ENCODE data around the gene SSBP3. TPM values are rescaled to one million over a fixed set of nuclear protein-coding genes. Genes with fewer than 3 reads are reported as not detected.
"Not testable (repeated sequence)": the region's sequence is repeated elsewhere in the genome, so short reads cannot be mapped to it uniquely, and the experiment has no call there.

SSBP3 gene
- 10 to 100 TPM; 44.4 to 49.6 TPM for total RNA-seq

GRCh38 chr1:54406339-54407153 lies at the start of gene SSBP3:
Gene SSBP3 (minus strand): TSS chr1:54406394.
- Mint-ChIP-seq H3K27ac (peak within 1 kb of the TSS; percentile 92), H3K9me3 (no peaks in the 10 kb centered on the region)
- peak; percentile 93 for DNase-seq

DNA sequence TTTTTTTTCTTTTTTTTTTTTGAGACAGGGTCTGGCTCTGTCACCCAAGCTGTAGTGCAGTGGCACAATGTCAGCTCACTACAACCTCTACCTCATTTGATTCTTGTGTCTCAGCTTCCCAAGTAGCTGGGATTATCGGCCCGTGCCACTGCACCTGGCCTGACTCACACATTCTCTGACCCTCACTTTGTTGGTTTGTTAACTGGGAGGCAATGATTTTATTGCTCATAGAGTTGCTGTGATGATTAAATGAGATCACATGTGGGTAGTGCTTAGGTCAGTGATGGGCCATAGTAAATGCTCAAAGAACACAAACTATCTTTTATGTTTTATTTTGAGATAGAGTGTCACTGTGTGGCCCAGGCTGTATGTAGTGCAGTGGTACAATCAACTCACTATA lies 47.3 kb upstream of the SSBP3 start:
- Mint-ChIP-seq H3K36me3 (no peaks in the 10 kb centered on the region), H3K9me3 (no peaks in the 10 kb centered on the region), H3K4me3 (no peak overlapping the region), H3K27me3 (no peaks in the 10 kb centered on the region), H3K27ac (no peak overlapping the region), H3K4me1 (ENCODE audit: low read depth) (peaks cover 4% of the 10 kb centered on the region)
- CTCF ChIA-PET: no interaction called here
- DNase-seq: no peak
- intact Hi-C loops (cut with micrococcal nuclease): no loop called here
- POLR2A ChIA-PET: no interaction called here

More at GRCh38 chr1:54406339-54407153, at the start of gene SSBP3:
- Mint-ChIP-seq H3K27me3 (no peaks in the 10 kb centered on the region), H3K36me3 (peaks cover 25% of the 10 kb centered on the region), H3K4me1 (ENCODE audit: low read depth) (peaks cover 63% of the 10 kb centered on the region), H3K4me3 (peak within 1 kb of the TSS; percentile 84)
- intact Hi-C loops (cut with micrococcal nuclease): loop anchor here (1.0 to 5.0 kb wide), 9 partner anchors 50 to 459 kb away; partner anchors contain the start of genes CYB5RL, IFT25, LRRC42 and MRPL37
- CTCF ChIA-PET: interaction anchor here (1.0 to 2.3 kb wide), 5 partner anchors 80 to 225 kb away, joined by 3 to 26 read pairs (median 4); no protein-coding TSS in a partner anchor
- POLR2A ChIA-PET: interaction anchor here (0.8 to 2.5 kb wide), 7 partner anchors 8 to 354 kb away, joined by 3 to 22 read pairs (median 3); partner anchors contain the start of gene TMEM59

DNA sequence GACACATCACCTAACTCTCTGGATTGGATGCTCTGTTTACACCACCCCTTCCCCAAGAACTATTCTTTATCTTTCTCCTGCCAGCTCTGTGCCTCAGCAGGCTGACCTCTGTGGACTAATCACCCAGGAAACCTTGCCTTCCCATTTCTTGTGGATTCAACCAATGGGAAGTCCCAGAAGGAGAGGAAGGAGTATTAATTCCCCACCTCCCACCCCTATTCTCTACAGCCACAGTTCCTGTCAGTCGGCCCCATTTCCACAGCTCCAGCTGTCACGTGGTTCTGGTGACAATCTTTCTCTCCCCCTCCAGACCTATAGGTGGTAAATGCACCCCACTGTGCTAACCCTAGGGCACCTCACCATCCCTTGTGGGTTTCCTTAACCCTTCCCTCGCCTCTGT lies 46.8 kb upstream of the SSBP3 start:
- CTCF ChIA-PET: no interaction called here
- no peaks in the 10 kb centered on the region for H3K9me3 Mint-ChIP-seq
- H3K36me3 Mint-ChIP-seq: no peaks in the 10 kb centered on the region
- no peak overlapping the region for H3K4me3 Mint-ChIP-seq
- intact Hi-C loops (cut with micrococcal nuclease): no loop called here
- peaks cover 1% of the 10 kb centered on the region for H3K4me1 Mint-ChIP-seq (ENCODE audit: low read depth)
- DNase-seq: no peak
- no peak overlapping the region for H3K27ac Mint-ChIP-seq
- POLR2A ChIA-PET: no interaction called here
- H3K27me3 Mint-ChIP-seq: no peaks in the 10 kb centered on the region

GRCh38 chr1:54449431-54449830 lies 43.2 kb upstream of the SSBP3 start:
- CTCF ChIA-PET: interaction anchor here (0.9 kb wide), 1 partner anchor 9 kb away, joined by 3 read pairs; no protein-coding TSS in a partner anchor
- H3K9me3 Mint-ChIP-seq; H3K4me3 Mint-ChIP-seq; H3K27ac Mint-ChIP-seq; POLR2A ChIA-PET; DNase-seq; H3K4me1 Mint-ChIP-seq (ENCODE audit: low read depth); H3K27me3 Mint-ChIP-seq; intact Hi-C loops (cut with micrococcal nuclease); H3K36me3 Mint-ChIP-seq: not testable (repeated sequence)

DNA sequence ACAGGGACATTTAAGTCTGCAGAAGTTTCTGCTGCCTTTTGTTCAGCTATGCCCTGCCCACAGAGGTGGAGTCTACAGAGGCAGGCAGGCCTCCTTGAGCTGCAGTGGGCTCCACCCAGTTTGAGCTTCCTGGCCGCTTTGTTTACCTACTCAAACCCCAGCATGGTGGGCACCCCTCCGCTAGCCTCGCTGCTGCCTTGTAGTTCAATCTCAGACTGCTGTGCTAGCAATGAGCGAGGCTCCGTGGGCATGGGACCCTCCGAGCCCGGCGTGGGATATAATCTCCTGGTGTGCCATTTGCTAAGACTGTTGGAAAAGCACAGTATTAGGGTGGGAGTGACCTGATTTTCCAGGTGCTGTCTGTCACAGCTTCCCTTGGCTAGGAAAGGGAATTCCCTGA lies 42.6 kb upstream of the SSBP3 start:
- H3K27ac Mint-ChIP-seq; H3K4me1 Mint-ChIP-seq (ENCODE audit: low read depth); DNase-seq; CTCF ChIA-PET; intact Hi-C loops (cut with micrococcal nuclease); H3K36me3 Mint-ChIP-seq; POLR2A ChIA-PET; H3K9me3 Mint-ChIP-seq; H3K27me3 Mint-ChIP-seq; H3K4me3 Mint-ChIP-seq: not testable (repeated sequence)

DNA sequence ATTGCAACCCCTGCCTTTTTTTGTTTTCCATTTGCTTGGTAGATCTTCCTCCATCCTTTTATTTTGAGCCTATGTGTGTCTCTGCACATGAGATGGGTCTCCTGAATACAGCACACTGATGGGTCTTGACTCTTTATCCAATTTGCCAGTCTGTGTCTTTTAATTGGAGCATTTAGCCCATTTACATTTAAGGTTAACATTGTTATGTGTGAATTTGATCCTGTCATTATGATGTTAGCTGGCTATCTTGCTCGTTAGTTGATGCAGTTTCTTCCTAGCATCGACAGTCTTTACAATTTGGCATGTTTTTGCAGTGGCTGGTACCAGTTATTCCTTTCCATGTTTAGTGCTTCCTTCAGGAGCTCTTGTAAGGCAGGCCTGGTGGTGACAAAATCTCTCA lies 40.9 kb upstream of the SSBP3 start:
- H3K4me3 Mint-ChIP-seq; POLR2A ChIA-PET; H3K9me3 Mint-ChIP-seq; H3K27ac Mint-ChIP-seq; H3K4me1 Mint-ChIP-seq (ENCODE audit: low read depth); H3K36me3 Mint-ChIP-seq; CTCF ChIA-PET; intact Hi-C loops (cut with micrococcal nuclease); DNase-seq; H3K27me3 Mint-ChIP-seq: not testable (repeated sequence)

GRCh38 chr1:54442185-54442584 lies 36.0 kb upstream of the SSBP3 start:
- no peak overlapping the region for H3K27ac Mint-ChIP-seq

DNA sequence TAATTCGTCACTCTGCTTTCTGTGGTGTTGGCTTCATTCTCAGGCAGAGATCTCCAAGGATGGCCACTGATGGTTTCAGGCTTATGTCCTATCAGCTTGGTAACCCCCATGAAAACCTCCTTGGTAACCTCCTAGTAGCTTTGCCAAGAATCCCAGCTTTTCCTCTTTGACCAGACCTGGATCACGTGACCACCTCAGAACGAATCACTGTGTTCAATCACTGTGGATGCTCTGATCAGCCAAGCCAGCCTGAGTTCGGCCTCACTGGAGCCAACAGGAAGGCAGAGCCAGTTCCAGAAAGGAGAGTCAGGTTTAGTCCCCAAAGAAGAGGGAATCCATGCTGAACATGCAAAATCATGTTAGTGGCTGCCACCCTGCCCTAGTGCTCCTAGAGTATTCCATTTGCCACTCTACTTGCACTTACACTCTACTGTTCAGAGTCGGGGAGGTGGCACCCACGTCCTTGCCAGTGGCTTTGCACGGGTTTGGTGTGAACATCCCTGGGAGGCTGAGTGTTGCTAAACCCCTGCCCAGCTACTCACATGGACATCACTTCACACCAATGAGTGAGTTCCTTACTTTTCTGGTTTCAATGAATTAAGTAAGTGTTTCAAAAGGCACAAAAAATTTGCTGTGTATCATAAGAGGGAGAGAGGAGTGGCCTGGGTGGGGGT lies 33.5 kb upstream of the SSBP3 start:
- ChIA-PET CTCF (interaction anchor here (0.6 kb wide), 1 partner anchor 10 kb away, joined by 3 read pairs; no protein-coding TSS in a partner anchor), POLR2A (no interaction called here)
- H3K27me3 Mint-ChIP-seq: no peaks in the 10 kb centered on the region
- no peaks in the 10 kb centered on the region for H3K36me3 Mint-ChIP-seq
- no peak for DNase-seq
- H3K27ac Mint-ChIP-seq: no peak overlapping the region
- no peaks in the 10 kb centered on the region for H3K4me1 Mint-ChIP-seq (ENCODE audit: low read depth)
- H3K9me3 Mint-ChIP-seq: peaks cover 2% of the 10 kb centered on the region
- no peak overlapping the region for H3K4me3 Mint-ChIP-seq
- intact Hi-C loops (cut with micrococcal nuclease): no loop called here

More at GRCh38 chr1:54442185-54442584, 36.0 kb upstream of the SSBP3 start:
- ChIA-PET POLR2A (no interaction called here), CTCF (no interaction called here)
- Mint-ChIP-seq H3K9me3 (peaks cover 3% of the 10 kb centered on the region), H3K4me3 (no peak overlapping the region), H3K36me3 (no peaks in the 10 kb centered on the region), H3K27me3 (no peaks in the 10 kb centered on the region), H3K4me1 (ENCODE audit: low read depth) (no peaks in the 10 kb centered on the region)
- no peak for DNase-seq
- intact Hi-C loops (cut with micrococcal nuclease): no loop called here

DNA sequence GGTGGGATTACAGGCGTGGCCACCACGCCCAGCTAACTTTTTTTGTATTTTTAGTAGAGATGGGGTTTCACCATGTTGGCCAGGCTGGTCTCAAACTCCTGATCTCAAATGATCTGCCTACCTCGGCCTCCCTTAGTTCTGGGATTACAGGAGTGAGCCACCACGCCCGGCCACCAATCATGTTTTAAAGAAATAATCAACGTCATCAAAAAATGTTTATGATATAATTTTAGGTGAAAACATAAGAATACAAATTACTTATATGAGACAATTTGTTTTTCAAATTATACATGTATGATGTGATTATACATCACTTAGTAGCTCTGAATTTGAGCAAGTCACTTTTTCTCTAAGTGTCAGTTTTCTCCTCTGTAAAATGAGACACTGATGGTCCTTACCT lies 31.6 kb upstream of the SSBP3 start:
- H3K27ac Mint-ChIP-seq: no peak overlapping the region
- intact Hi-C loops (cut with micrococcal nuclease): no loop called here

GRCh38 chr1:54436826-54437225 lies 30.6 kb upstream of the SSBP3 start:
- CTCF ChIA-PET: interaction anchor here (0.6 kb wide), 1 partner anchor 627 kb away, joined by 3 read pairs; no protein-coding TSS in a partner anchor

More for the DNA sequence above, 31.6 kb upstream of the SSBP3 start:
- POLR2A ChIA-PET: no interaction called here
- Mint-ChIP-seq H3K36me3 (no peaks in the 10 kb centered on the region), H3K4me1 (ENCODE audit: low read depth) (no peaks in the 10 kb centered on the region), H3K27me3 (no peaks in the 10 kb centered on the region), H3K4me3 (no peak overlapping the region), H3K9me3 (no peaks in the 10 kb centered on the region)
- CTCF ChIA-PET: no interaction called here
- DNase-seq: no peak

GRCh38 chr1:54429838-54430237 lies 23.6 kb upstream of the SSBP3 start:
- intact Hi-C loops (cut with micrococcal nuclease): no loop called here
- Mint-ChIP-seq H3K4me3 (no peak overlapping the region), H3K36me3 (no peaks in the 10 kb centered on the region), H3K4me1 (ENCODE audit: low read depth) (no peaks in the 10 kb centered on the region), H3K27me3 (no peaks in the 10 kb centered on the region), H3K27ac (no peak overlapping the region), H3K9me3 (no peaks in the 10 kb centered on the region)
- POLR2A ChIA-PET: interaction anchor here (0.6 kb wide), 1 partner anchor 25 kb away, joined by 4 read pairs; no protein-coding TSS in a partner anchor
- CTCF ChIA-PET: no interaction called here
- DNase-seq: no peak

More at GRCh38 chr1:54436826-54437225, 30.6 kb upstream of the SSBP3 start:
- intact Hi-C loops (cut with micrococcal nuclease): no loop called here
- H3K4me1 Mint-ChIP-seq (ENCODE audit: low read depth): no peaks in the 10 kb centered on the region
- H3K4me3 Mint-ChIP-seq: no peak overlapping the region
- H3K27ac Mint-ChIP-seq: no peak overlapping the region
- H3K9me3 Mint-ChIP-seq: no peaks in the 10 kb centered on the region
- H3K36me3 Mint-ChIP-seq: no peaks in the 10 kb centered on the region
- H3K27me3 Mint-ChIP-seq: no peaks in the 10 kb centered on the region
- POLR2A ChIA-PET: no interaction called here
- no peak for DNase-seq

- no peak for DNase-seq
- Mint-ChIP-seq H3K4me1 (ENCODE audit: low read depth) (no peaks in the 10 kb centered on the region), H3K27me3 (no peaks in the 10 kb centered on the region), H3K4me3 (no peak overlapping the region), H3K27ac (no peak overlapping the region), H3K9me3 (no peaks in the 10 kb centered on the region), H3K36me3 (no peaks in the 10 kb centered on the region)
- POLR2A ChIA-PET: interaction anchor here (0.6 kb wide), 1 partner anchor 25 kb away, joined by 4 read pairs; no protein-coding TSS in a partner anchor
- intact Hi-C loops (cut with micrococcal nuclease): no loop called here
- CTCF ChIA-PET: no interaction called here
Observed at GRCh38 chr1:54428837-54429518, 22.8 kb upstream of the SSBP3 start.
